ENCODE measurements around the gene PLA2G12B. TPM values are rescaled to one million over a fixed set of nuclear protein-coding genes. Genes with fewer than 3 reads are reported as not detected.

Gene PLA2G12B
- polyA plus RNA-seq, 1 experiment = not detected

DNA sequence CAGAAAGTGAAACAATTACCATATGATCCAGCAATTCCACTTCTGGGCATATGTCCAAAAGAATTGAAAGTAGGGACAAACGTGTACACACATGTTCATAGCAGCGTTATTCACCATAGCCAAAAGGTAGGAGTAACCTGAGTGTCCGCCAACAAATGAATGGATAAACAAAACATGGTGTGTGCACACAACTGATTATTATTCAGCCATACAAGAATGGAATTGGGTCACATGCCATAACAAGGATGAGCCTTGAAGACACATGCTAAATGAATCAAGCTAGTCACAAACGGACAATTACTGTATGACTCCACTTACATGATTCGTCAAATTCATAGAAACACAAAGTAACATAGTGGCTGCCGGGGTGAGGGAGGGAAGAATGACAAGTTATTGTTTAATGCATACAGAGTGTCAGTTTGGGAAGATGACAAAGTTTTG is 65.2 kb downstream of the PLA2G12B start:
- Histone ChIP-seq H3K9me3 (ENCODE audit: control insufficient read depth, insufficient read depth, low read length) (no peaks in the 10 kb centered on the region), H3K27ac (ENCODE audit: low read depth, low read length) (no peak overlapping the region), H3K27me3 (ENCODE audit: control insufficient read depth, insufficient read depth, low read length) (no peaks in the 10 kb centered on the region), H3K4me3 (ENCODE audit: low read depth, low read length) (no peak overlapping the region)
- peak; percentile 6 for DNase-seq (ENCODE audit: low read depth, low spot score)
- ChIA-PET CTCF (no interaction called here), POLR2A (no interaction called here)
- TF ChIP-seq, protein P1, sequence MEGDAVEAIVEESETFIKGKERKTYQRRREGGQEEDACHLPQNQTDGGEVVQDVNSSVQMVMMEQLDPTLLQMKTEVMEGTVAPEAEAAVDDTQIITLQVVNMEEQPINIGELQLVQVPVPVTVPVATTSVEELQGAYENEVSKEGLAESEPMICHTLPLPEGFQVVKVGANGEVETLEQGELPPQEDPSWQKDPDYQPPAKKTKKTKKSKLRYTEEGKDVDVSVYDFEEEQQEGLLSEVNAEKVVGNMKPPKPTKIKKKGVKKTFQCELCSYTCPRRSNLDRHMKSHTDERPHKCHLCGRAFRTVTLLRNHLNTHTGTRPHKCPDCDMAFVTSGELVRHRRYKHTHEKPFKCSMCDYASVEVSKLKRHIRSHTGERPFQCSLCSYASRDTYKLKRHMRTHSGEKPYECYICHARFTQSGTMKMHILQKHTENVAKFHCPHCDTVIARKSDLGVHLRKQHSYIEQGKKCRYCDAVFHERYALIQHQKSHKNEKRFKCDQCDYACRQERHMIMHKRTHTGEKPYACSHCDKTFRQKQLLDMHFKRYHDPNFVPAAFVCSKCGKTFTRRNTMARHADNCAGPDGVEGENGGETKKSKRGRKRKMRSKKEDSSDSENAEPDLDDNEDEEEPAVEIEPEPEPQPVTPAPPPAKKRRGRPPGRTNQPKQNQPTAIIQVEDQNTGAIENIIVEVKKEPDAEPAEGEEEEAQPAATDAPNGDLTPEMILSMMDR (IDR thresholded peaks at IDR 0.05; ENCODE audit: low read depth, low read length) = no peak

DNA sequence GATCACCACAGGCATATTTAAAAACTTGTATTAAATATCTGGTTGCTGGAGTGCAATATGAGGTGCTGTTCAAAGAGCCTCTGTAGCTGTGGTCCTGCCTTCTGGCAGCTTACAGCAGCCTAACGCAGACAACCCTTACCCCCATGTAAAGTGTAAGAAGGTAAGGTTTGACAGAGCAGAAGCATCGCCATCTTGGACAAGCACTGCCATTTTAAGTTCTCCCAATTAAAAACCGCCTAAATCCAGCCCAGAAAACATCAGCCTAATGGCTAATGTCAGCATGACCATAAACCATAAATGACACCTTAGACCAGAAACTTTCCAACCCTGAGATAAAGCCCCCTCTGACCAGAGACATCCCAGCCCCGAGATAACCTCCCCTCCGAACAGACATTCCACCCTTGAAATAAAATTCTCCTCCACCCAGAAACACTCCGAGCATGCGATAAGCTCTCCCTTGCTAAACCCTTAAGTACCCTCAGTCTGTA is 66.4 kb downstream of the PLA2G12B start:
- Histone ChIP-seq H3K4me3 (ENCODE audit: low read depth, low read length) (no peak overlapping the region), H3K9me3 (ENCODE audit: control insufficient read depth, insufficient read depth, low read length) (no peaks in the 10 kb centered on the region), H3K27ac (ENCODE audit: low read depth, low read length) (no peak overlapping the region), H3K27me3 (ENCODE audit: control insufficient read depth, insufficient read depth, low read length) (no peaks in the 10 kb centered on the region)
- ChIA-PET CTCF (no interaction called here), POLR2A (no interaction called here)
- TF ChIP-seq, protein P1 (IDR thresholded peaks at IDR 0.05; ENCODE audit: low read depth, low read length) = no peak
- no peak for DNase-seq (ENCODE audit: low read depth, low spot score)

DNA sequence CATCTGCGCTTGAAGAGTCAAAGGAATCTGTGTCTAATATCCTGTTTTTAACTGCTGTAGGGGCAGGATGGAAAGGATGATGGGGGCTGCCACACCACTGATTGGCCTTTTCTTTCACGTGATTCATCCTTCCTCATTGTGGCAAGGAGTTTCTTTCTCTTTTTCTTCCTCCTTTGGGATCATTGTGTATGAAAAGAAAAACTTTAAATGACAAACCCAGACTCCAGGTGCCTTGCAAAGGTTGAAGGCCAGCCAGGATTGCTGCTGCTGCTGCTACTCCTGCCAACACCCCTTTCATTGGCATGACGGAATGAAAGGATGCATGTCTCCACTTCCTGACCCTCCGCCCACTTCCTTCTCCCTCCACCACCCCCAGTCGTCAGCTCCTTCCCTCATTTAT is 67.6 kb downstream of the PLA2G12B start:
- Histone ChIP-seq H3K27ac (ENCODE audit: low read depth, low read length) (no peak overlapping the region), H3K4me3 (ENCODE audit: low read depth, low read length) (no peak overlapping the region), H3K9me3 (ENCODE audit: control insufficient read depth, insufficient read depth, low read length) (no peaks in the 10 kb centered on the region), H3K27me3 (ENCODE audit: control insufficient read depth, insufficient read depth, low read length) (no peaks in the 10 kb centered on the region)
- no peak for DNase-seq (ENCODE audit: low read depth, low spot score)
- ChIA-PET CTCF (no interaction called here), POLR2A (no interaction called here)
- TF ChIP-seq, protein P1 (IDR thresholded peaks at IDR 0.05; ENCODE audit: low read depth, low read length) = no peak

DNA sequence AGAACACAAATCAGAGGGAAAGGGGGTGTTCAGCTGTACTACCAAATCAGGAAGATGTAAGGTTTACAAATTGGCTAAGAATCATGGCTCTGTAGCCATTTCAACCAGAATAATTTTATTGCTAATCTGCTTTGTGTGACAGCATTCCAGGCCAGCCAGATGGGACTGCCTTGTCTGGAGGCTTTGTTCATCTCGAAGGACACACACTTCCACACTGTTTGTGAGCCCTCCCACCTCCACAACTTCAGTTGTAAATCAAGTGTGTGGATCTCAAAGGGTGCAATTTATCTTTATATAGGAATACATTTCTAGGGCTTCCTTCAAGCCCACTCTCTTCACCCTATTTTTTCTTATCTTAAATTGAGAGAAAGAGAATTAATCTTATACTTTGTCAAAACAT is 68.0 kb downstream of the PLA2G12B start:
- POLR2A ChIA-PET = no interaction called here

DNA sequence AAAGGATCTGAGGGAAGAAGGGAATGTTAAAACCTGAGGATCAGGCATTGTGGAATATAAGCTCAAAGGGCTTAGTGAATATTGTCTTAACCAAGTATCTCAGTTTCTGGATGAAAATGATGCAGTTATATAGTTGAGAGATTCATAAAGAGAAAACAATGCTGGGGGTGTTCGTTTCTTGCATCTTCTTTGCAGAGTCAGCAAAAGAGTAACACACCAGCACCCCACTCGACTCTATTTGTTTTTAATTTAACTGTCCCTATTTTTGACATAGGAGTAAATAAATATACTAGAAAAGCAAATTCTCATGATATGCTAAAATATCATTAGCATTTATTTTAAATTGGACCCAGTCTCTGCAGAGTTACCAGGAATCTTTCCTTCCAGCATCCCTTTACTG is 68.7 kb downstream of the PLA2G12B start:
- CTCF ChIA-PET = no interaction called here
- Histone ChIP-seq H3K27ac (ENCODE audit: low read depth, low read length) (no peak overlapping the region), H3K4me3 (ENCODE audit: low read depth, low read length) (no peak overlapping the region), H3K27me3 (ENCODE audit: control insufficient read depth, insufficient read depth, low read length) (no peaks in the 10 kb centered on the region), H3K9me3 (ENCODE audit: control insufficient read depth, insufficient read depth, low read length) (no peaks in the 10 kb centered on the region)
- no peak for DNase-seq (ENCODE audit: low read depth, low spot score)
- TF ChIP-seq, protein P1 (IDR thresholded peaks at IDR 0.05; ENCODE audit: low read depth, low read length) = no peak
- POLR2A ChIA-PET = no interaction called here

More for the DNA sequence above, 68.0 kb downstream of the PLA2G12B start:
- Histone ChIP-seq H3K27ac (ENCODE audit: low read depth, low read length) (no peak overlapping the region), H3K27me3 (ENCODE audit: control insufficient read depth, insufficient read depth, low read length) (no peaks in the 10 kb centered on the region), H3K9me3 (ENCODE audit: control insufficient read depth, insufficient read depth, low read length) (no peaks in the 10 kb centered on the region), H3K4me3 (ENCODE audit: low read depth, low read length) (no peak overlapping the region)
- TF ChIP-seq, protein P1 (IDR thresholded peaks at IDR 0.05; ENCODE audit: low read depth, low read length) = no peak
- no peak for DNase-seq (ENCODE audit: low read depth, low spot score)
- CTCF ChIA-PET = no interaction called here

Other genes with a start within 250 kb of the PLA2G12B start
- not detected in 2 replicates for gene OIT3, start 61.1 kb downstream of the PLA2G12B start, polyA plus RNA-seq (2011; rRNA removed)
- gene P4HA1, start 142.1 kb upstream of the PLA2G12B start, polyA plus RNA-seq (2011; rRNA removed) = 176 and 245 TPM in 2 replicates
- 1.4 TPM in 2 replicates for gene NUDT13, start 155.6 kb upstream of the PLA2G12B start, polyA plus RNA-seq (2011; rRNA removed)
- 36.1 and 43.9 TPM in 2 replicates for gene ECD, start 213.2 kb upstream of the PLA2G12B start, polyA plus RNA-seq (2011; rRNA removed)
- 35.8 and 42.9 TPM in 2 replicates for gene FAM149B1, start 213.3 kb upstream of the PLA2G12B start, polyA plus RNA-seq (2011; rRNA removed)

Data from AG04450 (cell line).